HepG2 (cell line): Measurements from ENCODE around the gene VCPKMT. TPM values are rescaled to one million over a fixed set of nuclear protein-coding genes. Genes with fewer than 3 reads are reported as not detected.
A peak's percentile ranks its signal among the peaks of the same experiment; 100 is the strongest.

Source experiments
- CCDC6 ChIP-seq: sonication (generic); formaldehyde crosslinking; IDR thresholded peaks from 2 replicates; pipeline ENCODE4 v1.8.1; 2022; ENCODE audit warnings: mild to moderate bottlenecking, missing genetic modification reagents, moderate library complexity
- ESRRA ChIP-seq: sonication (generic); formaldehyde crosslinking; IDR thresholded peaks from 2 replicates; pipeline ENCODE4 v1.5.1; 2020; ENCODE audit warnings: mild to moderate bottlenecking, low read depth, missing genetic modification reagents
- KMT2A ChIP-seq: sonication (generic); formaldehyde crosslinking; IDR thresholded peaks from 2 replicates; pipeline ENCODE4 v1.4.0; 2020; ENCODE audit warnings: missing genetic modification reagents
- MAF1 ChIP-seq: sonication (generic); formaldehyde crosslinking; IDR thresholded peaks from 2 replicates; pipeline ENCODE4 v1.5.0; 2020; ENCODE audit warnings: missing genetic modification reagents, borderline replicate concordance
- MED1 ChIP-seq: sonication (generic); formaldehyde crosslinking; IDR thresholded peaks from 2 replicates; pipeline ENCODE4 v1.4.0; 2020; ENCODE audit warnings: missing genetic modification reagents
- MXD1 ChIP-seq: sonication (generic); formaldehyde crosslinking; IDR thresholded peaks from 2 replicates; pipeline ENCODE4 v1.4.0; 2020; ENCODE audit warnings: mild to moderate bottlenecking, missing genetic modification reagents
- PAX8 ChIP-seq: sonication (generic); formaldehyde crosslinking; IDR thresholded peaks from 2 replicates; pipeline ENCODE4 v1.8.0; 2022; ENCODE audit warnings: mild to moderate bottlenecking, missing genetic modification reagents, borderline replicate concordance
- RARA ChIP-seq: IDR thresholded peaks from 2 replicates; pipeline ENCODE4 v1.6.1; 2016; ENCODE audit warnings: missing genetic modification reagents, missing compliant biosample characterization
- RBAK ChIP-seq: sonication (generic); formaldehyde crosslinking; IDR thresholded peaks from 2 replicates; pipeline ENCODE4 v1.5.1; 2020; ENCODE audit warnings: mild to moderate bottlenecking, missing genetic modification reagents
- RFX5 ChIP-seq: IDR thresholded peaks from 2 replicates; pipeline ENCODE4 v1.6.1; 2011; ENCODE audit warnings: low read depth, low read length, improper control_type of control experiment
- SMAD3 ChIP-seq: sonication (generic); formaldehyde crosslinking; IDR thresholded peaks from 2 replicates; pipeline ENCODE4 v1.4.0; 2020; ENCODE audit warnings: missing genetic modification reagents
- SMC3 ChIP-seq: IDR thresholded peaks from 2 replicates; pipeline ENCODE4 v1.6.1; 2011; ENCODE audit warnings: low read length, improper control_type of control experiment
- SNAPC5 ChIP-seq: sonication (generic); formaldehyde crosslinking; IDR thresholded peaks from 2 replicates; pipeline ENCODE4 v1.8.1; 2023; ENCODE audit warnings: mild to moderate bottlenecking, missing genetic modification reagents, borderline replicate concordance
- ZBTB4 ChIP-seq: sonication (generic); formaldehyde crosslinking; IDR thresholded peaks from 2 replicates; pipeline ENCODE4 v1.4.0; 2020; ENCODE audit warnings: missing genetic modification reagents, mild to moderate bottlenecking, borderline replicate concordance
- ZMYM4 ChIP-seq: sonication (generic); formaldehyde crosslinking; IDR thresholded peaks from 2 replicates; pipeline ENCODE4 v1.8.1; 2023; ENCODE audit warnings: mild to moderate bottlenecking, missing genetic modification reagents
- ZNF136 ChIP-seq: sonication (generic); formaldehyde crosslinking; IDR thresholded peaks from 2 replicates; pipeline ENCODE4 v1.8.1; 2022; ENCODE audit warnings: low read depth, mild to moderate bottlenecking, moderate library complexity, missing genetic modification reagents
- ZNF549 ChIP-seq: sonication (generic); formaldehyde crosslinking; IDR thresholded peaks from 2 replicates; pipeline ENCODE4 v1.5.0; 2020; ENCODE audit warnings: missing genetic modification reagents
- ZNF703 ChIP-seq: sonication (generic); formaldehyde crosslinking; IDR thresholded peaks from 2 replicates; pipeline ENCODE4 v1.5.1; 2020; ENCODE audit warnings: missing genetic modification reagents, mild to moderate bottlenecking, moderate library complexity, borderline replicate concordance
- ZNF720 ChIP-seq: sonication (generic); formaldehyde crosslinking; IDR thresholded peaks from 2 replicates; pipeline ENCODE4 v1.4.0; 2020; ENCODE audit warnings: missing genetic modification reagents
- polyA plus RNA-seq, 8 experiments: library from polyadenylated mRNA; depleted of rRNA in 3 of 8; stranded (reverse) in 7 of 8; unstranded in 1 of 8; fragments of >200 nt; fragmentation: Illumina TruSeq in 4 of 8; extraction: Trizol in 4 of 8; gene quantifications; 2 replicates each; pipeline versions ENCODE4 v1.2.1 to v1.2.3, GENCODE V29; 2011 to 2016; ENCODE audit warnings: low read depth in 4 of 8, missing spikeins in 1 of 8, mixed read lengths in 1 of 8; ENCODE audit not compliant: insufficient read depth in 1 of 8
- total RNA-seq, 5 experiments: library from RNA; depleted of rRNA; stranded (reverse); fragments of >200 nt; fragmentation: Illumina TruSeq; extraction: Trizol; gene quantifications; 2 replicates each; pipeline ENCODE4 v1.2.3, GENCODE V29; 2016; ENCODE audit warnings: low read depth in 1 of 5
- TF ChIP-seq, protein P1 (sequence below): IDR thresholded peaks from 2 replicates; pipeline ENCODE4 v1.6.1; 2016; ENCODE audit warnings: mild to moderate bottlenecking
- TF ChIP-seq, protein P2 (sequence below): IDR thresholded peaks from 2 replicates; pipeline ENCODE4 v1.6.1; 2016; ENCODE audit warnings: missing compliant biosample characterization, missing genetic modification reagents, borderline replicate concordance
- TF ChIP-seq, protein P3 (sequence below): sonication (generic); formaldehyde crosslinking; IDR thresholded peaks from 2 replicates; pipeline ENCODE4 v1.4.0; 2020; ENCODE audit warnings: missing genetic modification reagents

The VCPKMT gene
- total and polyA plus RNA-seq, 2 of the 13 experiments (the other 11 are each of a cell fraction or from before 2014, with no cell fraction given): 3.9 to 5.4 TPM

DNA sequence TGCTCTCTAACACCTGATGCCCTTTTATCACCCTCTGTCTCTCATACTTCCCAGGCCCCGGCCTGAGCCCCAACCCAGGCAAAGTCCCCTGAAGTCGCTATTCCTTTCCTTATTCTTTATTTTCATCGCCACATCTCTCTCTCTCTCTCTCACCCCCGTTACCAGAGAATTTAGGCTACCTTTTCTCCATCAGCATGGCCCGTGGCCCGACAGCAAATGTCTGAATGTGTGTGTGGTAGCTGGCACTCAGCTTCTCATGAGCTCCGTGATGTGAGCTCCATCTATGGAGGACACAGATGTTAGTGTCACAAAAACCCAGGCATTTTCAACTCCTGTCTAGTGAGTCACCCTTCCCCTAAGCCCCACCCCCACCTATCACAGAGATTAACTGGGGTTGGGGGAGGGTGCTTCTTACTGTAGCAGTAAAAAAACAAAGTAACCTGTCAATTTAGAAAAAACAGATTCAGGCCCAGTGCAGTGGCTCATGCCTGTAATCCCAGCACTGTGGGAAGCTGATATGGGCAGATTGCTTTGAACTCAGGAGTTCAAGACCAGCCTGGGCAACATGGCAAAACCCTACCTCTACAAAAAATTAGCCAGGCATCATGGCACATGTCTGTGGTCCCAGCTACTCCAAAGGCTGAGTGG is 53.8 kb downstream of the VCPKMT start (continued):
- TF ChIP-seq RFX5: no peak
- TF ChIP-seq, protein P1, sequence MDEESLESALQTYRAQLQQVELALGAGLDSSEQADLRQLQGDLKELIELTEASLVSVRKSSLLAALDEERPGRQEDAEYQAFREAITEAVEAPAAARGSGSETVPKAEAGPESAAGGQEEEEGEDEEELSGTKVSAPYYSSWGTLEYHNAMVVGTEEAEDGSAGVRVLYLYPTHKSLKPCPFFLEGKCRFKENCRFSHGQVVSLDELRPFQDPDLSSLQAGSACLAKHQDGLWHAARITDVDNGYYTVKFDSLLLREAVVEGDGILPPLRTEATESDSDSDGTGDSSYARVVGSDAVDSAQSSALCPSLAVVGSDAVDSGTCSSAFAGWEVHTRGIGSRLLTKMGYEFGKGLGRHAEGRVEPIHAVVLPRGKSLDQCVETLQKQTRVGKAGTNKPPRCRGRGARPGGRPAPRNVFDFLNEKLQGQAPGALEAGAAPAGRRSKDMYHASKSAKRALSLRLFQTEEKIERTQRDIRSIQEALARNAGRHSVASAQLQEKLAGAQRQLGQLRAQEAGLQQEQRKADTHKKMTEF (CRISPR knock-in tag): peak; percentile 39; the same call in 1 of the 2 replicates
- no peak for TF ChIP-seq KMT2A (CRISPR knock-in tag)
- no peak for TF ChIP-seq PAX8 (CRISPR knock-in tag)
- no peak for TF ChIP-seq ZNF136
- no peak for TF ChIP-seq ZNF703
- no peak; the same call in none of the 2 replicates for TF ChIP-seq MED1 (CRISPR knock-in tag)
- no peak for TF ChIP-seq CCDC6 (CRISPR knock-in tag)
- TF ChIP-seq ZBTB4: no peak
- TF ChIP-seq SNAPC5: no peak
- no peak for TF ChIP-seq ESRRA (CRISPR knock-in tag)
- TF ChIP-seq ZNF720 (CRISPR knock-in tag): no peak
- TF ChIP-seq, protein P2, sequence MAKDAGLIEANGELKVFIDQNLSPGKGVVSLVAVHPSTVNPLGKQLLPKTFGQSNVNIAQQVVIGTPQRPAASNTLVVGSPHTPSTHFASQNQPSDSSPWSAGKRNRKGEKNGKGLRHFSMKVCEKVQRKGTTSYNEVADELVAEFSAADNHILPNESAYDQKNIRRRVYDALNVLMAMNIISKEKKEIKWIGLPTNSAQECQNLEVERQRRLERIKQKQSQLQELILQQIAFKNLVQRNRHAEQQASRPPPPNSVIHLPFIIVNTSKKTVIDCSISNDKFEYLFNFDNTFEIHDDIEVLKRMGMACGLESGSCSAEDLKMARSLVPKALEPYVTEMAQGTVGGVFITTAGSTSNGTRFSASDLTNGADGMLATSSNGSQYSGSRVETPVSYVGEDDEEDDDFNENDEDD (CRISPR knock-in tag): no peak
- TF ChIP-seq ZMYM4 (CRISPR knock-in tag): no peak
- no peak for TF ChIP-seq MAF1 (CRISPR knock-in tag)
- no peak for TF ChIP-seq RBAK (CRISPR knock-in tag)
- no peak for TF ChIP-seq RARA (CRISPR knock-in tag)
- TF ChIP-seq SMAD3: no peak
- peak; percentile 16; the same call in 1 of the 2 replicates for TF ChIP-seq SMC3
- no peak for TF ChIP-seq MXD1
- no peak for TF ChIP-seq ZNF549 (CRISPR knock-in tag)
- TF ChIP-seq, protein P3, sequence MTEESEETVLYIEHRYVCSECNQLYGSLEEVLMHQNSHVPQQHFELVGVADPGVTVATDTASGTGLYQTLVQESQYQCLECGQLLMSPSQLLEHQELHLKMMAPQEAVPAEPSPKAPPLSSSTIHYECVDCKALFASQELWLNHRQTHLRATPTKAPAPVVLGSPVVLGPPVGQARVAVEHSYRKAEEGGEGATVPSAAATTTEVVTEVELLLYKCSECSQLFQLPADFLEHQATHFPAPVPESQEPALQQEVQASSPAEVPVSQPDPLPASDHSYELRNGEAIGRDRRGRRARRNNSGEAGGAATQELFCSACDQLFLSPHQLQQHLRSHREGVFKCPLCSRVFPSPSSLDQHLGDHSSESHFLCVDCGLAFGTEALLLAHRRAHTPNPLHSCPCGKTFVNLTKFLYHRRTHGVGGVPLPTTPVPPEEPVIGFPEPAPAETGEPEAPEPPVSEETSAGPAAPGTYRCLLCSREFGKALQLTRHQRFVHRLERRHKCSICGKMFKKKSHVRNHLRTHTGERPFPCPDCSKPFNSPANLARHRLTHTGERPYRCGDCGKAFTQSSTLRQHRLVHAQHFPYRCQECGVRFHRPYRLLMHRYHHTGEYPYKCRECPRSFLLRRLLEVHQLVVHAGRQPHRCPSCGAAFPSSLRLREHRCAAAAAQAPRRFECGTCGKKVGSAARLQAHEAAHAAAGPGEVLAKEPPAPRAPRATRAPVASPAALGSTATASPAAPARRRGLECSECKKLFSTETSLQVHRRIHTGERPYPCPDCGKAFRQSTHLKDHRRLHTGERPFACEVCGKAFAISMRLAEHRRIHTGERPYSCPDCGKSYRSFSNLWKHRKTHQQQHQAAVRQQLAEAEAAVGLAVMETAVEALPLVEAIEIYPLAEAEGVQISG (CRISPR knock-in tag): 0 out of 2 replicates have a peak, but pooled peaks have one; percentile 8
